ENCODE measurements around the gene CLASRP. TPM values are rescaled to one million over a fixed set of nuclear protein-coding genes. Genes with fewer than 3 reads are reported as not detected.
A peak's percentile ranks its signal among the peaks of the same experiment; 100 is the strongest.

CLASRP gene
- total RNA-seq, 3 donors from 2014 or later, result 79.4 to 113 (median 93.2) TPM

DNA sequence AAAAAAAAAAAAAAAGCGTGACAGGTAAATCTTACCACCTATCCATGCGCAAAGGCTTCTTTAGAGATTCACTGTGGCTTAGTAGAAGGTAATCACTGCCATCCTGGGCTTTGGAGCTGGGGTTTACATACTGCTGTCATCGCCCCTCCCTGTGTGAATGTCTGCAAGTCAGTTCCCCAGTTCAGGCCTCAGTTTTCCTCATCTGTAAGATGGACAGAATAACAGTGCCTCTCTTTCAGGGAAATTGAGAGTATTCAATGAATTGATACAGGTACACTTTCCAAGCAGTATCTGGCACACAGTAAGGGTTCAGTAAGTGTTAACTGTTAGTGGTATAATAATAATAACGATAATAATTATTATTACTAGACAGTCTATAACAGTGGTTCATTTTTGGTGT, 35.4 kb upstream of the CLASRP start:
- H3K4me1 ChIP-seq (ENCODE audit: low read depth), result peaks cover 41% of the 10 kb centered on the region
- intact Hi-C loops (cut with DNase I, micrococcal nuclease), result no loop called here
- TF ChIP-seq, protein P1, sequence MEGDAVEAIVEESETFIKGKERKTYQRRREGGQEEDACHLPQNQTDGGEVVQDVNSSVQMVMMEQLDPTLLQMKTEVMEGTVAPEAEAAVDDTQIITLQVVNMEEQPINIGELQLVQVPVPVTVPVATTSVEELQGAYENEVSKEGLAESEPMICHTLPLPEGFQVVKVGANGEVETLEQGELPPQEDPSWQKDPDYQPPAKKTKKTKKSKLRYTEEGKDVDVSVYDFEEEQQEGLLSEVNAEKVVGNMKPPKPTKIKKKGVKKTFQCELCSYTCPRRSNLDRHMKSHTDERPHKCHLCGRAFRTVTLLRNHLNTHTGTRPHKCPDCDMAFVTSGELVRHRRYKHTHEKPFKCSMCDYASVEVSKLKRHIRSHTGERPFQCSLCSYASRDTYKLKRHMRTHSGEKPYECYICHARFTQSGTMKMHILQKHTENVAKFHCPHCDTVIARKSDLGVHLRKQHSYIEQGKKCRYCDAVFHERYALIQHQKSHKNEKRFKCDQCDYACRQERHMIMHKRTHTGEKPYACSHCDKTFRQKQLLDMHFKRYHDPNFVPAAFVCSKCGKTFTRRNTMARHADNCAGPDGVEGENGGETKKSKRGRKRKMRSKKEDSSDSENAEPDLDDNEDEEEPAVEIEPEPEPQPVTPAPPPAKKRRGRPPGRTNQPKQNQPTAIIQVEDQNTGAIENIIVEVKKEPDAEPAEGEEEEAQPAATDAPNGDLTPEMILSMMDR (IDR thresholded peaks at IDR 0.05), result no peak
- ATAC-seq (no peak), DNase-seq (no peak)
- H3K4me3 ChIP-seq, result no peak overlapping the region
- H3K36me3 ChIP-seq (ENCODE audit: low read depth), result peaks cover 3% of the 10 kb centered on the region
- H3K9me3 ChIP-seq, result no peaks in the 10 kb centered on the region

DNA sequence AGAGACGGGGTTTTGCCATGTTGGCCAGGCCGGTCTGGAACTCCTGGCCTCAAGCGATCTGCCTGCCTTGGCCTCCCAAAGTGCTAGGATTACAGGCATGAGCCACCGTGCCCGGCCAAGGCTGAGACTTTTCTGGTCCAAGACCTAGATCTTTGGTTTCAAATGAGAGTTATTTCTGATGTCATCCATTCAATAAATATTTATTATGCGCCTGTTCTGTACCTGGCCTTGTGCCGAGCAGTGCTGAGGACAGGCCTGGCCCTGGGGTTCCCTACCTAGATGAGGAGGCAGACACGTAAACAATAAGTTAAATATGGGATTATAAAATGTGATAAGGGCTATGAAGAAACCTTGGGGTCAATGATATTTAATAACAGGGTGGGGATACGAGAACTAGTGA, 33.1 kb upstream of the CLASRP start:
- TF ChIP-seq, protein P1 (IDR thresholded peaks at IDR 0.05), result no peak
- ATAC-seq, result peak; percentile 27
- H3K9me3 ChIP-seq, result no peaks in the 10 kb centered on the region
- intact Hi-C loops (cut with DNase I, micrococcal nuclease), result no loop called here
- peaks cover 43% of the 10 kb centered on the region for H3K4me1 ChIP-seq (ENCODE audit: low read depth)
- DNase-seq, result peak; percentile 69 to 84 (median 74)
- no peak overlapping the region for H3K4me3 ChIP-seq
- peaks cover 3% of the 10 kb centered on the region for H3K36me3 ChIP-seq (ENCODE audit: low read depth)

DNA sequence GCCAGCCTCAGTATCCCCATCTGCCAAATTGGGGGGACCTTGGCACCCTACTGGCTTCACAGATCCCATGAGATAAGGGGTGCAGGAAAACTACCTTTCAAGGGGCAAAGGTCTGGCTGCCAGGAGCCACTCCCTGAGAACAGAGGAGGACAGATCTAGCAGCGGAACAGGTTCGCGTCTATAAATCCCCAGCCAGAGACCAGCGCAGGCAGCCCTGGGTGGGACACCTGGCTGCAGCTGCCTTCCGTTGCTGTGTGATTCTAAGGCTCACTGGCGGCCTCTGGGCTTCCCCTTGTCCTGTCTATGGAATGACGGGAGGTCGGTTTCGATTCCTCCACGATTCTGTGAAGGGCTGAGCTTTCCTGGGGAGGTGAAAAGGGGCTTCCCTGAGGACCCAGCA, 30.3 kb upstream of the CLASRP start:
- TF ChIP-seq, protein P1 (IDR thresholded peaks at IDR 0.05), result no peak
- peak; percentile 87 for ATAC-seq
- Histone ChIP-seq H3K4me1 (ENCODE audit: low read depth) (peaks cover 33% of the 10 kb centered on the region), H3K4me3 (no peak overlapping the region), H3K9me3 (no peaks in the 10 kb centered on the region), H3K36me3 (ENCODE audit: low read depth) (no peaks in the 10 kb centered on the region)
- intact Hi-C loops (cut with DNase I, micrococcal nuclease), result no loop called here
- DNase-seq, result peak; percentile 82 to 87 (median 86)

DNA sequence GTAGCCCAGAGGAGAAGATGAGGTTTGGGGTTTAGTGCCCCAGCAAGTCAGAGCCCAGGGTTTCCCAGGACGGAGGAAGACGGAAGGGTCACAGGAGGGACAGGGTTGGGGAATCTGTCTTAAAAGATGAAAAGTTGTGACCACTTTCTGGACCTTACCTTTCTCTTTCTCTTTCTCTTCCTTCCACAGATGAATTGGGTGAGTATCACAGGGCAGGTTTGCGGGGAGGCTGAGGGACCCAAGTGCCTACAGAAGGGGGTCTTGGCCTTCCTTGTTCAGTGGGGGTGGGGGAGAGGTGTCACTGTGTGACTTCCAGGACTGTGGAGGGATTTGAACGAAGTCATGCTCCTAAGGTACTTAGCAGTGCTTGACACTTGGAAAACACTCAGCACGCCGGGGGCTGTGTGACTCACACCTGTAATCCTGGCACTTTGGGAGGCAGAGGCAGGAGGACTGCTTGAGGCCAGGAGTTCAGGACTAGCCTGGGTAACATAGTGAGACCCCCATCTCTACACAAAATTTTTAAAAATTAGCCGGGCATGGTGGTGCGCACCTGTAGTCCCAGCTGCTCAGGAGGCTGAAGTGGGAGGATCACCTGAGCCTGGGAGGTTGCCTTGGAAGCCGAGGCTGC, 29.1 kb upstream of the CLASRP start:
- H3K4me1 ChIP-seq (ENCODE audit: low read depth), result peaks cover 29% of the 10 kb centered on the region
- ATAC-seq (no peak), DNase-seq (no peak)
- intact Hi-C loops (cut with DNase I, micrococcal nuclease), result no loop called here
- TF ChIP-seq, protein P1 (IDR thresholded peaks at IDR 0.05), result no peak
- no peaks in the 10 kb centered on the region for H3K36me3 ChIP-seq (ENCODE audit: low read depth)
- H3K4me3 ChIP-seq, result no peak overlapping the region
- H3K9me3 ChIP-seq, result no peaks in the 10 kb centered on the region

DNA sequence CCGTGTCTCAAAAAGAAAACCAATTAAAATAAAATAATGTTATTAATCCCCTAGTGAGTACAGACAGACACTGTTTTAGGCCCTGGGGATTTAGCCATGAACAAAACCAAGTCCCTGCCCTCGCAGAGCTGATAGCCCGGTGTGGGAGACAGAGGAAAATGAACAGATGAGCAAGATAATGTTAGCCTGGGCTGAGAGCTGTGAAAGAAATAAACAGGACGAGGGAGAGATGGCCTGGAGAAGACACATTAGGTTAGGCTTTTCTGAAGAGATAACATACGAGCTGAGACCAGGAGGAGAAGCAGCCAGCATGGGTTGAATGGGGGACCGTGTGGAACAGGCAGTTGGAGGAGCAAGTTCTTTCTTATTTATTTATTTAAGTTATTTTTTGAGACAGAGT, 28.5 kb upstream of the CLASRP start:
- no peak overlapping the region for H3K4me3 ChIP-seq
- intact Hi-C loops (cut with DNase I, micrococcal nuclease), result no loop called here
- no peaks in the 10 kb centered on the region for H3K36me3 ChIP-seq (ENCODE audit: low read depth)
- TF ChIP-seq, protein P1 (IDR thresholded peaks at IDR 0.05), result no peak
- no peaks in the 10 kb centered on the region for H3K9me3 ChIP-seq
- DNase-seq (no peak), ATAC-seq (no peak)
- peaks cover 29% of the 10 kb centered on the region for H3K4me1 ChIP-seq (ENCODE audit: low read depth)

DNA sequence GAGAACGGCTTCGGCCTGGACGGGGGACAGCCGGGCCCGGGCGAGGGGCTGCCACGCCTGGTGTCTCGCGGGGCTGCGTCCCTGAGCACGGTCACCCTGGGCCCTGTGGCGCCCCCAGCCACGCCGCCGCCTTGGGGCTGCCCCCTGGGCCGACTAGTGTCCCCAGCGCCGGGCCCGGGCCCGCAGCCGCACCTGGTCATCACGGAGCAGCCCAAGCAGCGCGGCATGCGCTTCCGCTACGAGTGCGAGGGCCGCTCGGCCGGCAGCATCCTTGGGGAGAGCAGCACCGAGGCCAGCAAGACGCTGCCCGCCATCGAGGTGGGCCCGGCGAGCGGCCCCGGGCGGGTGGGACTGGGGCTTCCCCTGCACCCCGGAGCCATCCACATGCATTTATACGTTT, 26.9 kb upstream of the CLASRP start:
- TF ChIP-seq, protein P1 (IDR thresholded peaks at IDR 0.05), result no peak
- no peaks in the 10 kb centered on the region for H3K9me3 ChIP-seq
- ATAC-seq, result no peak
- peaks cover 16% of the 10 kb centered on the region for H3K4me1 ChIP-seq (ENCODE audit: low read depth)
- DNase-seq, result no peak
- no peaks in the 10 kb centered on the region for H3K36me3 ChIP-seq (ENCODE audit: low read depth)
- intact Hi-C loops (cut with DNase I, micrococcal nuclease), result no loop called here
- no peak overlapping the region for H3K4me3 ChIP-seq
